KMS-11 (cell line): ENCODE results near the gene RAB6B.

ENCODE experiments used
- H2AFZ ChIP-seq: fragments of 200-600 bp; sonication (generic); 2 replicates; pipeline ENCODE4 v1.6.1; 2016; ENCODE audit warnings: antibody characterized with exemption, mixed run types, low read depth
- H3K27ac ChIP-seq: fragments of 200-600 bp; sonication (generic); 2 replicates; pipeline ENCODE4 v1.6.1; 2016; ENCODE audit warnings: mild to moderate bottlenecking, mixed run types
- H3K27me3 ChIP-seq: fragments of 200-600 bp; sonication (generic); 2 replicates; pipeline ENCODE4 v1.6.1; 2017; ENCODE audit warnings: mild to moderate bottlenecking, low read depth, mixed run types, moderate library complexity; ENCODE audit not compliant: insufficient read depth
- H3K36me3 ChIP-seq: fragments of 200-600 bp; sonication (generic); 2 replicates; pipeline ENCODE4 v1.6.1; 2017; ENCODE audit warnings: mild to moderate bottlenecking, mixed run types; ENCODE audit not compliant: insufficient read depth
- H3K4me1 ChIP-seq: fragments of 200-600 bp; sonication (generic); 2 replicates; pipeline ENCODE4 v1.6.1; 2016; ENCODE audit warnings: mild to moderate bottlenecking, low read depth, mixed run types; ENCODE audit not compliant: poor library complexity, severe bottlenecking
- H3K4me2 ChIP-seq: fragments of 200-600 bp; sonication (generic); 2 replicates; pipeline ENCODE4 v1.7.0; 2016; ENCODE audit warnings: mild to moderate bottlenecking, mixed run types
- H3K4me3 ChIP-seq: fragments of 200-600 bp; sonication (generic); IDR thresholded peaks from 2 replicates; pipeline ENCODE4 v1.6.1; 2017; ENCODE audit warnings: low read depth, low read length, mixed read lengths; ENCODE audit not compliant: insufficient read depth
- H3K79me2 ChIP-seq: fragments of 200-600 bp; sonication (generic); 2 replicates; pipeline ENCODE4 v1.6.1; 2016; ENCODE audit warnings: low read depth, mixed run types; ENCODE audit not compliant: insufficient read depth
- H3K9ac ChIP-seq: fragments of 200-600 bp; sonication (generic); 2 replicates; pipeline ENCODE4 v1.6.1; 2016; ENCODE audit warnings: mild to moderate bottlenecking, mixed run types
- H4K20me1 ChIP-seq: fragments of 200-600 bp; sonication (generic); 2 replicates; pipeline ENCODE4 v1.6.1; 2016; ENCODE audit warnings: mild to moderate bottlenecking, mixed run types; ENCODE audit not compliant: insufficient read depth
- TF ChIP-seq, protein P1 (sequence below): fragments of 200-600 bp; sonication (generic); conservative IDR thresholded peaks from 2 replicates; pipeline ENCODE4 v1.6.1; 2017; ENCODE audit warnings: low read depth, mild to moderate bottlenecking, antibody characterized with exemption, low read length, moderate library complexity, mixed read lengths

RAB6B gene

GRCh38 chr3:133881939-133882825, 13.5 kb downstream of the RAB6B start:
- TF ChIP-seq, protein P1, sequence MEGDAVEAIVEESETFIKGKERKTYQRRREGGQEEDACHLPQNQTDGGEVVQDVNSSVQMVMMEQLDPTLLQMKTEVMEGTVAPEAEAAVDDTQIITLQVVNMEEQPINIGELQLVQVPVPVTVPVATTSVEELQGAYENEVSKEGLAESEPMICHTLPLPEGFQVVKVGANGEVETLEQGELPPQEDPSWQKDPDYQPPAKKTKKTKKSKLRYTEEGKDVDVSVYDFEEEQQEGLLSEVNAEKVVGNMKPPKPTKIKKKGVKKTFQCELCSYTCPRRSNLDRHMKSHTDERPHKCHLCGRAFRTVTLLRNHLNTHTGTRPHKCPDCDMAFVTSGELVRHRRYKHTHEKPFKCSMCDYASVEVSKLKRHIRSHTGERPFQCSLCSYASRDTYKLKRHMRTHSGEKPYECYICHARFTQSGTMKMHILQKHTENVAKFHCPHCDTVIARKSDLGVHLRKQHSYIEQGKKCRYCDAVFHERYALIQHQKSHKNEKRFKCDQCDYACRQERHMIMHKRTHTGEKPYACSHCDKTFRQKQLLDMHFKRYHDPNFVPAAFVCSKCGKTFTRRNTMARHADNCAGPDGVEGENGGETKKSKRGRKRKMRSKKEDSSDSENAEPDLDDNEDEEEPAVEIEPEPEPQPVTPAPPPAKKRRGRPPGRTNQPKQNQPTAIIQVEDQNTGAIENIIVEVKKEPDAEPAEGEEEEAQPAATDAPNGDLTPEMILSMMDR: no peak

GRCh38 chr3:133881492-133881891, 14.2 kb downstream of the RAB6B start:
- Histone ChIP-seq H3K79me2 (no peaks in the 10 kb centered on the region), H3K4me2 (no peak overlapping the region), H3K9ac (no peak overlapping the region), H3K4me1 (no peaks in the 10 kb centered on the region), H4K20me1 (no peaks in the 10 kb centered on the region), H2AFZ (no peak overlapping the region), H3K36me3 (no peaks in the 10 kb centered on the region), H3K4me3 (no peak overlapping the region), H3K27me3 (no peaks in the 10 kb centered on the region), H3K27ac (no peak overlapping the region)
- TF ChIP-seq, protein P1: no peak

More at GRCh38 chr3:133881939-133882825, 13.5 kb downstream of the RAB6B start:
- Histone ChIP-seq H4K20me1 (no peaks in the 10 kb centered on the region), H2AFZ (no peak overlapping the region), H3K36me3 (no peaks in the 10 kb centered on the region), H3K79me2 (no peaks in the 10 kb centered on the region), H3K4me3 (no peak overlapping the region), H3K9ac (no peak overlapping the region), H3K27ac (no peak overlapping the region), H3K4me1 (no peaks in the 10 kb centered on the region), H3K4me2 (no peak overlapping the region), H3K27me3 (no peaks in the 10 kb centered on the region)

DNA sequence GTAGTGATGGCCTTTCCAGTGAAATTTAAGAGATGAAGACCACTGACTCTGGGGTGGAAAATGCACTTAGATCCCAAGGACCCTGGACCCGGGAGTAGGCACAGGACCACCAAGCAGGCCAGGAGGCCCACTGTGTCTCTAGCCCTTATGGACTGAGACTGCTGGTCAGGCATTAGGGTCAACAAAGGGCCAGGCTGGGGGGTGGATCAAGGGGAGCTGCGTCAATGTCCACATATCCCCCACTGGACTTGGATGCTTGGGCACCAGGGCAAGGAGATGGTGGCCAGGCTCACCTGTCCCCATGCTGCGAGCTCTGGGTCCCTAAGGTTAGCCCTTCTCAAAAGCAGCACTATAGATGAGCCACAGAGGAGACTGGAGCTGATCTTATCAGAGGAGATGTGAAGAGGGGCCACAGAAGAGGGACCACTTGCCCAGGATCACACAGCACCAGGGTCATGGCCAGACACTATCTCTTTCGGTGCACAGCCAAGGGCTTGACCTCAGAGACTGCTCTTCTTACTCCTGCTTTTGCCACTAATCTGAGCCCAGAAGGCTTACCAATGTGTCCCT, 14.7 kb downstream of the RAB6B start:
- Histone ChIP-seq H3K27ac (no peak overlapping the region), H3K9ac (no peak overlapping the region), H3K27me3 (no peaks in the 10 kb centered on the region), H3K36me3 (no peaks in the 10 kb centered on the region), H3K79me2 (no peaks in the 10 kb centered on the region), H3K4me3 (no peak overlapping the region), H3K4me1 (no peaks in the 10 kb centered on the region), H2AFZ (no peak overlapping the region), H4K20me1 (no peaks in the 10 kb centered on the region), H3K4me2 (no peak overlapping the region)
- TF ChIP-seq, protein P1: no peak

- no peak overlapping the region; the same call in 1 of the 2 replicates for H2AFZ ChIP-seq
Measured at GRCh38 chr3:133880287-133880686, 15.4 kb downstream of the RAB6B start.

More at GRCh38 chr3:133880287-133880686, 15.4 kb downstream of the RAB6B start:
- no peaks in the 10 kb centered on the region for H4K20me1 ChIP-seq
- no peak overlapping the region for H3K27ac ChIP-seq
- TF ChIP-seq, protein P1: no peak
- no peak overlapping the region for H3K4me3 ChIP-seq
- no peaks in the 10 kb centered on the region for H3K79me2 ChIP-seq
- H3K4me1 ChIP-seq: no peaks in the 10 kb centered on the region
- H3K27me3 ChIP-seq: no peaks in the 10 kb centered on the region
- no peaks in the 10 kb centered on the region for H3K36me3 ChIP-seq
- no peak overlapping the region for H3K9ac ChIP-seq
- no peak overlapping the region for H3K4me2 ChIP-seq
